COR-L47 (cell line): ENCODE results near the gene CRACR2B.

Experiments used
- DNase-seq: peaks from one replicate; lab custom pipeline; 2025; lab: John Stamatoyannopoulos, UW

Gene CRACR2B

GRCh38 chr11:854601-855329, 27.0 kb downstream of the CRACR2B start:
- DNase-seq, result no peak

GRCh38 chr11:855330-855674, 27.6 kb downstream of the CRACR2B start:
- DNase-seq, result no peak

- no peak for DNase-seq
Measured at GRCh38 chr11:855796-856195, 28.1 kb downstream of the CRACR2B start.

- DNase-seq, result no peak
Measured at GRCh38 chr11:856397-856796, 28.7 kb downstream of the CRACR2B start.

- DNase-seq, result no peak
Measured at GRCh38 chr11:858053-858761, 30.5 kb downstream of the CRACR2B start.

- no peak for DNase-seq
Measured at GRCh38 chr11:858762-859339, 31.1 kb downstream of the CRACR2B start.

GRCh38 chr11:859394-860131, 31.8 kb downstream of the CRACR2B start:
- DNase-seq, result peak; percentile 93

GRCh38 chr11:860234-861104, 32.8 kb downstream of the CRACR2B start:
- no peak for DNase-seq

- DNase-seq, result peak; percentile 63
Measured at GRCh38 chr11:861105-861479, 33.4 kb downstream of the CRACR2B start.

- no peak for DNase-seq
Measured at GRCh38 chr11:862081-862661, 34.5 kb downstream of the CRACR2B start.

- DNase-seq, result no peak
Measured at GRCh38 chr11:862696-863022, 34.9 kb downstream of the CRACR2B start.

GRCh38 chr11:863023-863909, 35.5 kb downstream of the CRACR2B start:
- DNase-seq, result no peak

GRCh38 chr11:863910-864827, 36.5 kb downstream of the CRACR2B start:
- no peak for DNase-seq

- DNase-seq, result no peak
Measured at GRCh38 chr11:864898-865297, 37.2 kb downstream of the CRACR2B start.

- DNase-seq, result no peak
Measured at GRCh38 chr11:865462-866430, 38.0 kb downstream of the CRACR2B start.

GRCh38 chr11:866481-866880, 38.8 kb downstream of the CRACR2B start:
- no peak for DNase-seq

GRCh38 chr11:867856-868358, 40.2 kb downstream of the CRACR2B start:
- no peak for DNase-seq

GRCh38 chr11:868394-868793, 40.7 kb downstream of the CRACR2B start:
- DNase-seq, result no peak
